OCI-LY1 (cell line): ENCODE measurements around the gene GMPS.

ENCODE experiments used
- H2AFZ ChIP-seq: fragments of 200-600 bp; sonication (generic), shearing (Covaris generic); 2 replicates; pipeline ENCODE4 v1.6.0; 2014; ENCODE audit warnings: antibody characterized with exemption, mild to moderate bottlenecking, low read length
- H3F3A ChIP-seq: fragments of 200-600 bp; sonication (generic), shearing (Covaris generic); 2 replicates; pipeline ENCODE4 v1.6.0; 2014; ENCODE audit warnings: mild to moderate bottlenecking, antibody characterized with exemption, low read length, moderate library complexity; ENCODE audit not compliant: insufficient read depth
- H3K27ac ChIP-seq: fragments of 200-600 bp; sonication (generic); 2 replicates; pipeline ENCODE4 v1.5.1; 2014; ENCODE audit warnings: low read length, mixed run types, mild to moderate bottlenecking, low read depth; ENCODE audit not compliant: poor library complexity, severe bottlenecking
- H3K27me3 ChIP-seq: fragments of 200-600 bp; sonication (generic); 2 replicates; pipeline ENCODE4 v1.6.0; 2014; ENCODE audit warnings: antibody characterized with exemption, mild to moderate bottlenecking, low read length, moderate library complexity; ENCODE audit not compliant: insufficient read depth
- H3K36me3 ChIP-seq: fragments of 200-600 bp; sonication (generic); 2 replicates; pipeline ENCODE4 v1.6.1; 2014; ENCODE audit warnings: mild to moderate bottlenecking, antibody characterized with exemption, low read length, moderate library complexity, mixed read lengths; ENCODE audit not compliant: insufficient read depth
- H3K4me1 ChIP-seq: fragments of 200-600 bp; sonication (generic); 2 replicates; pipeline ENCODE4 v1.5.1; 2014; ENCODE audit warnings: mild to moderate bottlenecking, low read length, moderate library complexity; ENCODE audit not compliant: insufficient read depth, severe bottlenecking
- H3K4me2 ChIP-seq: fragments of 200-600 bp; sonication (generic), shearing (Covaris generic); 2 replicates; pipeline ENCODE4 v1.6.1; 2014; ENCODE audit warnings: low read length
- H3K4me3 ChIP-seq: fragments of 200-600 bp; sonication (generic); 2 replicates; pipeline ENCODE4 v1.5.1; 2014; ENCODE audit warnings: low read length, low read depth, mild to moderate bottlenecking, mixed read lengths; ENCODE audit not compliant: poor library complexity, severe bottlenecking
- H3K79me2 ChIP-seq: fragments of 200-600 bp; shearing (Covaris generic); 2 replicates; pipeline ENCODE4 v1.6.1; 2016; ENCODE audit warnings: mixed run types, low read length, mixed read lengths; ENCODE audit not compliant: insufficient read depth
- H3K9ac ChIP-seq: fragments of 200-600 bp; sonication (generic), shearing (Covaris generic); 2 replicates; pipeline ENCODE4 v1.6.1; 2014; ENCODE audit warnings: mild to moderate bottlenecking, low read length, mixed read lengths
- H3K9me2 ChIP-seq: fragments of 200-600 bp; sonication (generic), shearing (Covaris generic); 2 replicates; pipeline ENCODE4 v1.6.1; 2014; ENCODE audit warnings: low read depth, mild to moderate bottlenecking, low read length, mixed read lengths
- H3K9me3 ChIP-seq: fragments of 200-600 bp; shearing (Covaris generic); 2 replicates; pipeline ENCODE4 v1.6.1; 2014; ENCODE audit warnings: low read length, mixed read lengths
- H4K20me1 ChIP-seq: fragments of 200-600 bp; sonication (generic), shearing (Covaris generic); 2 replicates; pipeline ENCODE4 v1.6.0; 2016; ENCODE audit warnings: mild to moderate bottlenecking, low read length; ENCODE audit not compliant: insufficient read depth
- EZH2 ChIP-seq: fragments of 200-600 bp; sonication (generic), shearing (Covaris generic); IDR thresholded peaks from 2 replicates; pipeline ENCODE4 v1.8.0; 2017; ENCODE audit warnings: borderline replicate concordance, mixed run types, mild to moderate bottlenecking, antibody characterized with exemption, low read length, moderate library complexity, mixed read lengths
- TF ChIP-seq, protein P1 (sequence below): fragments of 200-600 bp; sonication (generic), shearing (Covaris generic); IDR thresholded peaks from 2 replicates; pipeline ENCODE4 v1.5.1; 2017; ENCODE audit warnings: mild to moderate bottlenecking, antibody characterized with exemption, low read length, moderate library complexity, mixed read lengths

GMPS gene

DNA sequence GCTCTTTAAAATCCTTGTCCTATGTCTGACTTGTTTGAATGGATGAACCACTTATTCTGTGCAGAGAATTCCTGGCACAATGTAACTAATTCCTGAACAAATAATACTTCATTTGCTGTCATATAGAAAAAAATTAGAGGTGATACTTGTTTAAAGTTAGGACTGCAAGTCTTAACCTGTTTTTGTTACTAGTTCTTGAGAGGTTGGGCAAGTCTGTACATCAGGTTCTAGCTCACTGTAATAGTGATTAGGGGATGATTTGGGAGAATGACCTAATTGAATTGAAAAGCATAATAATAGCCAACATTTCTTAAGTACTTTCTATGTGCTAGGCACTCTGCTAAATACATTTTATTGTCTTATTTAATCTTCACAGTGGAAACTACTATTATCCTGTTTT, 49.3 kb downstream of the GMPS start:
- H4K20me1 ChIP-seq: no peaks in the 10 kb centered on the region
- H3K4me1 ChIP-seq: no peaks in the 10 kb centered on the region
- H3K4me2 ChIP-seq: no peak overlapping the region
- no peaks in the 10 kb centered on the region for H3K79me2 ChIP-seq
- H3K36me3 ChIP-seq: peaks cover 97% of the 10 kb centered on the region
- no peak overlapping the region for H2AFZ ChIP-seq
- TF ChIP-seq, protein P1, sequence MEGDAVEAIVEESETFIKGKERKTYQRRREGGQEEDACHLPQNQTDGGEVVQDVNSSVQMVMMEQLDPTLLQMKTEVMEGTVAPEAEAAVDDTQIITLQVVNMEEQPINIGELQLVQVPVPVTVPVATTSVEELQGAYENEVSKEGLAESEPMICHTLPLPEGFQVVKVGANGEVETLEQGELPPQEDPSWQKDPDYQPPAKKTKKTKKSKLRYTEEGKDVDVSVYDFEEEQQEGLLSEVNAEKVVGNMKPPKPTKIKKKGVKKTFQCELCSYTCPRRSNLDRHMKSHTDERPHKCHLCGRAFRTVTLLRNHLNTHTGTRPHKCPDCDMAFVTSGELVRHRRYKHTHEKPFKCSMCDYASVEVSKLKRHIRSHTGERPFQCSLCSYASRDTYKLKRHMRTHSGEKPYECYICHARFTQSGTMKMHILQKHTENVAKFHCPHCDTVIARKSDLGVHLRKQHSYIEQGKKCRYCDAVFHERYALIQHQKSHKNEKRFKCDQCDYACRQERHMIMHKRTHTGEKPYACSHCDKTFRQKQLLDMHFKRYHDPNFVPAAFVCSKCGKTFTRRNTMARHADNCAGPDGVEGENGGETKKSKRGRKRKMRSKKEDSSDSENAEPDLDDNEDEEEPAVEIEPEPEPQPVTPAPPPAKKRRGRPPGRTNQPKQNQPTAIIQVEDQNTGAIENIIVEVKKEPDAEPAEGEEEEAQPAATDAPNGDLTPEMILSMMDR: no peak
- no peak for TF ChIP-seq EZH2
- no peak overlapping the region for H3K27ac ChIP-seq
- H3K9me3 ChIP-seq: no peaks in the 10 kb centered on the region
- no peak overlapping the region for H3K9ac ChIP-seq
- 0 out of 2 replicates have a peak, but pooled peaks cover 3% of the 10 kb centered on the region for H3F3A ChIP-seq
- no peaks in the 10 kb centered on the region for H3K27me3 ChIP-seq
- H3K4me3 ChIP-seq: no peak overlapping the region
- no peaks in the 10 kb centered on the region for H3K9me2 ChIP-seq

DNA sequence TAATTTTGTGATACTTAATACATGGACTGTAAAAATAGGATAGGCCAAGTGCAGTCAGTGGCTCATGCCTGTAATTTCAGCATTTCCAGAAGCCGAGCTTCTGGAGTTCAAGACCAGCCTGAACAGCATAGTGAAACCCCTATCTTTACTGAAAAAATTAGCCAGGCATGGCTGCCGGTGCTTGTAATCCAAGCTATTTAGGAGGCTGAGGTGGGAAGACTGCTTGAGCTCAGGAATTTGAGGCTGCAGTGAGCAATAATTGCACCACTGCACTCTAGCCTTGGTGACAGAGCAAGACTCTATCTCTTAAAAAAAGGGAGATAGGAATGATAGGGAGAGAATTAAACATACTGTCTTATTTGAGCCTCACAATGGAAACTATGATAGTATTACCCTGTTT, 51.0 kb downstream of the GMPS start:
- Histone ChIP-seq H3K4me3 (no peak overlapping the region), H3K4me1 (no peaks in the 10 kb centered on the region), H3K9me3 (no peaks in the 10 kb centered on the region), H2AFZ (no peak overlapping the region), H3K9me2 (no peaks in the 10 kb centered on the region), H3K9ac (no peak overlapping the region), H3K4me2 (no peak overlapping the region), H3K36me3 (peaks cover 96% of the 10 kb centered on the region), H3K27me3 (no peaks in the 10 kb centered on the region), H3K27ac (no peak overlapping the region), H3K79me2 (no peaks in the 10 kb centered on the region), H3F3A (0 out of 2 replicates have a peak, but pooled peaks cover 3% of the 10 kb centered on the region), H4K20me1 (no peaks in the 10 kb centered on the region)
- TF ChIP-seq EZH2: no peak
- TF ChIP-seq, protein P1: no peak

DNA sequence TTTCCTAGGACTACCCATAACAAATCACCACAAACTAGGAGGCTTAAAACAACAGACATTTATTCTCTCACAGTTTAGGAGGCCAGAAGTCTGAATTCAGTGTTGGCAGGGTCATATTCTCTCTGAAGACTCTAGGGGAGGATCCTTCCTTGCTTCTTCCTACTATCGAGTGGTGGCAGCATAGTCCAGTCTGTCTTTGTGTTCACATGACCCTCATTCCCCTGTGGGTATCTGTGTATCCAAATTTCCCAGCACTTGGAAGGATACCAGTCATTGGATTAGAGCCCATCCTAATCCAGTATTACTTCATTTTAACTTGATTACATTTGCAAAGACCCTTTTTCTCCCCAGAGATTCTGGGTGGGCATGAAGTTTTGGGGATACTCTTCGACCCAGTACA, 63.8 kb downstream of the GMPS start:
- H3K4me1 ChIP-seq: no peaks in the 10 kb centered on the region
- no peaks in the 10 kb centered on the region for H3K9me2 ChIP-seq
- no peaks in the 10 kb centered on the region for H3K79me2 ChIP-seq
- no peaks in the 10 kb centered on the region for H3K27me3 ChIP-seq
- no peak overlapping the region for H3K9ac ChIP-seq
- no peaks in the 10 kb centered on the region for H4K20me1 ChIP-seq
- H3K36me3 ChIP-seq: peaks cover 85% of the 10 kb centered on the region
- H3K4me3 ChIP-seq: no peak overlapping the region
- H3K27ac ChIP-seq: no peak overlapping the region
- H3K9me3 ChIP-seq: no peaks in the 10 kb centered on the region
- H3K4me2 ChIP-seq: no peak overlapping the region
- TF ChIP-seq, protein P1: no peak
- peaks cover 8% of the 10 kb centered on the region; the same call in 1 of the 2 replicates for H3F3A ChIP-seq
- no peak overlapping the region for H2AFZ ChIP-seq
